HepG2 (cell line): Measurements from ENCODE around the gene LAMB4. TPM values are rescaled to one million over a fixed set of nuclear protein-coding genes. Genes with fewer than 3 reads are reported as not detected.

ENCODE experiments used
- AHDC1 ChIP-seq: sonication (generic); formaldehyde crosslinking; IDR thresholded peaks from 2 replicates; pipeline ENCODE4 v1.5.1; 2020; ENCODE audit warnings: mild to moderate bottlenecking, missing genetic modification reagents, borderline replicate concordance
- ARID2 ChIP-seq: sonication (generic); formaldehyde crosslinking; IDR thresholded peaks from 2 replicates; pipeline ENCODE4 v1.8.1; 2022; ENCODE audit warnings: mild to moderate bottlenecking, missing genetic modification reagents, borderline replicate concordance
- ATF5 ChIP-seq: sonication (generic); formaldehyde crosslinking; IDR thresholded peaks from 2 replicates; pipeline ENCODE4 v1.4.0; 2020; ENCODE audit warnings: mild to moderate bottlenecking, low read depth, missing genetic modification reagents
- CSRNP2 ChIP-seq: sonication (generic); formaldehyde crosslinking; conservative IDR thresholded peaks from 2 replicates; pipeline ENCODE4 v1.8.0; 2022; ENCODE audit warnings: low read depth, missing genetic modification reagents
- DMTF1 ChIP-seq: sonication (generic); formaldehyde crosslinking; IDR thresholded peaks from 2 replicates; pipeline ENCODE4 v1.4.0; 2020; ENCODE audit warnings: mild to moderate bottlenecking, missing genetic modification reagents
- FOXP4 ChIP-seq: sonication (generic); formaldehyde crosslinking; IDR thresholded peaks from 2 replicates; pipeline ENCODE4 v1.4.0; 2020; ENCODE audit warnings: missing genetic modification reagents
- KAT7 ChIP-seq: IDR thresholded peaks from 2 replicates; pipeline ENCODE4 v1.6.1; 2018; ENCODE audit warnings: borderline replicate concordance, missing compliant biosample characterization
- KDM6A ChIP-seq: IDR thresholded peaks from 2 replicates; pipeline ENCODE4 v1.6.1; 2016; ENCODE audit warnings: low read depth
- ONECUT2 ChIP-seq: sonication (generic); formaldehyde crosslinking; IDR thresholded peaks from 2 replicates; pipeline ENCODE4 v1.4.0; 2020; ENCODE audit warnings: missing genetic modification reagents
- POGZ ChIP-seq: sonication (generic); formaldehyde crosslinking; IDR thresholded peaks from 2 replicates; pipeline ENCODE4 v1.4.0; 2020; ENCODE audit warnings: mild to moderate bottlenecking, missing genetic modification reagents
- ZNF343 ChIP-seq: sonication (generic); formaldehyde crosslinking; IDR thresholded peaks from 2 replicates; pipeline ENCODE4 v1.4.0; 2020; ENCODE audit warnings: mild to moderate bottlenecking, missing genetic modification reagents
- ZNF510 ChIP-seq: sonication (generic); formaldehyde crosslinking; IDR thresholded peaks from 2 replicates; pipeline ENCODE4 v1.4.0; 2020; ENCODE audit warnings: low read depth, mild to moderate bottlenecking, missing genetic modification reagents
- ZNF557 ChIP-seq: sonication (generic); formaldehyde crosslinking; IDR thresholded peaks from 2 replicates; pipeline ENCODE4 v1.4.0; 2020; ENCODE audit warnings: missing genetic modification reagents
- ZNF615 ChIP-seq: sonication (generic); formaldehyde crosslinking; IDR thresholded peaks from 2 replicates; pipeline ENCODE4 v1.5.0; 2020; ENCODE audit warnings: mild to moderate bottlenecking, missing genetic modification reagents, borderline replicate concordance
- ZNF674 ChIP-seq: sonication (generic); formaldehyde crosslinking; IDR thresholded peaks from 2 replicates; pipeline ENCODE4 v1.5.0; 2020; ENCODE audit warnings: low read depth, mild to moderate bottlenecking, missing genetic modification reagents
- polyA plus RNA-seq, 8 experiments: library from polyadenylated mRNA; depleted of rRNA in 3 of 8; stranded (reverse) in 7 of 8; unstranded in 1 of 8; fragments of >200 nt; fragmentation: Illumina TruSeq in 4 of 8; extraction: Trizol in 4 of 8; gene quantifications; 2 replicates each; pipeline versions ENCODE4 v1.2.1 to v1.2.3, GENCODE V29; 2011 to 2016; ENCODE audit warnings: low read depth in 4 of 8, missing spikeins in 1 of 8, mixed read lengths in 1 of 8; ENCODE audit not compliant: insufficient read depth in 1 of 8
- total RNA-seq, 5 experiments: library from RNA; depleted of rRNA; stranded (reverse); fragments of >200 nt; fragmentation: Illumina TruSeq; extraction: Trizol; gene quantifications; 2 replicates each; pipeline ENCODE4 v1.2.3, GENCODE V29; 2016; ENCODE audit warnings: low read depth in 1 of 5

The LAMB4 gene
- total and polyA plus RNA-seq, 2 of the 13 experiments (the other 11 are each of a cell fraction or from before 2014, with no cell fraction given) = 0.05 TPM; not detected in 1

GRCh38 chr7:108012499-108013430 is 117.4 kb downstream of the LAMB4 start (continued):
- TF ChIP-seq AHDC1 = peak; percentile 81; the same call in 1 of the 2 replicates
- no peak for TF ChIP-seq DMTF1
- no peak for TF ChIP-seq ONECUT2 (CRISPR knock-in tag)
- no peak for TF ChIP-seq KAT7 (CRISPR knock-in tag)
- no peak for TF ChIP-seq CSRNP2 (CRISPR knock-in tag)
- TF ChIP-seq KDM6A (CRISPR knock-in tag) = 0 out of 2 replicates have a peak, but pooled peaks have one; percentile 22
- no peak for TF ChIP-seq ZNF510 (CRISPR knock-in tag)
- no peak for TF ChIP-seq ZNF557 (CRISPR knock-in tag)
- TF ChIP-seq ZNF615 (CRISPR knock-in tag) = no peak
- no peak for TF ChIP-seq ARID2 (CRISPR knock-in tag)
- TF ChIP-seq ZNF343 = no peak
- peak; percentile 76; the same call in 1 of the 2 replicates for TF ChIP-seq FOXP4
- TF ChIP-seq ZNF674 = no peak
- no peak for TF ChIP-seq ATF5
- peak; percentile 66; the same call in 1 of the 2 replicates for TF ChIP-seq POGZ (CRISPR knock-in tag)
